GM21529 (cell line): Measurements from ENCODE around the gene SERGEF.

Experiments used
- ATAC-seq: cut with Tn5 transposase; IDR thresholded peaks from one replicate; pipeline ENCODE4 v1.9.1; 2021; ENCODE audit not compliant: unreplicated experiment

Gene SERGEF

DNA sequence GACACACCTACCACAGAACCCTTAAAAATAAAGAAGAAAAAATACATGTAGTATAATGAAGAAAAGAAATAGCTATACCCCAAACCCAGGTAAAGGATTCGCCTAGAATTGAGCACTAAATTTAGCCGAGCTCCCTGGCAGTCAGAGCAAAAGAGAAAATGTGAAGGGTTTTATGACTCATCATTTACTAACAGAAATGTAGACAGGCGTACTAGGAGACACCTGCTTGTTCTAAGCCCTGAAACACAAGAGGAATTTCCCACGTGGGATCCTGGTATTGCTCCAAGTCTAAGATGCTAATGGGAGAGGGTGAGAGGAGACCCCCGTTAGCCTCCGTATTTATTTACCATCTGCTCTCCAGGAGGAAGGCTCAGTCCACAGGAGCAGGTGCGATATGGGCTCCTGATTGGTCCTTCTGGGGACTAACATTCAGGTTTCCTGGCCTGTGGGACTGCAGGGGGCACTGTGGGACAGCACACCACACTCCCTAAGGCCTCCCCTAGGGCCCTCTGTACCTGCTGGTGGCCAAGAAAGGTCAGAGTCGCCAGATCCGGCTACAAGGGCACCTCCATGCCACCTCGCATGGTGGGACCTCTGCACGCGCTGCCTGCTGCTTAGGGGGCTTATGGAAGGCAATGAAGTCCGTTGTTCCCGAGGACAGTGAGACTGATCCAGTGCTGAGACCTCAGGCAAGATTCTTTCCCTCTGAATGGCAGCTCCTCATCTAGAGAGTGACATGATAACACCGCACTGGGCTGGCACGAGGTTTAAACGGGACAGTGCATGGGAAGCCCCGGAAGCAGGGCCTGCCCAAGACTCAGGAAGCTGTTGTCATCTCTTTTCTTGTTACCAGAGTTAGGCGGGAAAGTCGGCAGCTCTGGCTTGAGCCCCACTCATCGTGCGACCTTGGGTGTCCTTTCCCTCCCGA, 252.5 kb downstream of the SERGEF start:
- peak; percentile 77 for ATAC-seq

GRCh38 chr11:17755891-17756290, 257.0 kb downstream of the SERGEF start:
- no peak for ATAC-seq

GRCh38 chr11:17753641-17754040, 259.2 kb downstream of the SERGEF start:
- ATAC-seq = no peak

GRCh38 chr11:17753153-17753552, 259.7 kb downstream of the SERGEF start:
- no peak for ATAC-seq

DNA sequence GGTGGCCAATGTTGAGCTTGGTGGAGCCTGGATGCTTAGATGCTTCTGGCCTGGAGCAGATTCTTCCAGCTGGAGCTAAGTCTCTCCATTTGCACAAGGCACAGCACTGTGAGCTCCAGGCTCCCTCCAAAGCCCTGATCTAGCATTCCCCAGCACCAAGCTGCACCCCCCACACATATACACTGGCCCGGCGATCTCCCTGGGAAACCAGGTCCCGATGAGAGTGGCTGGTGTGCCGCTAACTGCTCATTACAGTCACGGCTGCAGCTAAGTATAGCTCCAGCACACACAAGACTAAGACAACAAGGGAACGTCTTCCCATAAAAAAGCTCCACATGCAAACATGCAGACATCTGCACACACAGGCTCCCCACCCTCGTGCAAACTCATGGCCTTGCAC, 260.7 kb downstream of the SERGEF start:
- no peak for ATAC-seq

DNA sequence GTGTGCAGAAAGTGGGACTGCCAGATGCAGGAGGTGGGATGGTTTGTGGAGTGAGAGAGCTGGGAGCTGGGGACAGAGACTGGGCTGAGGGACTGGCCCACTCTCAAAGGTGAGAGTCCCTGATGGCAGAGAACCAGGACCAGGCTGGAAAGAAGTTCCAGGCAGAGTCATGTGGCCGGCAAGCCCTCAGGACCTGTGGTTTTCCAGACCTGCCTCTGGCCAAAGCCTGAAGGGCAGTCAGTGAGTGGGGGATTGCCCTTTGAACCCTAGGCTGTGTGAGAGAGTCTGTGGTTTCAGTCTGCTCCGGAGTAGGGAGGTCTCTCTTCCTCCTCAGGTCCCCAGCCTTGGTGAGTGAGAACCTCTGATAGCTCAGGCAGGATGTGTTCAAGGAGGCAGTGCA, 261.3 kb downstream of the SERGEF start:
- ATAC-seq = no peak

GRCh38 chr11:17750801-17751165, 262.1 kb downstream of the SERGEF start:
- no peak for ATAC-seq

DNA sequence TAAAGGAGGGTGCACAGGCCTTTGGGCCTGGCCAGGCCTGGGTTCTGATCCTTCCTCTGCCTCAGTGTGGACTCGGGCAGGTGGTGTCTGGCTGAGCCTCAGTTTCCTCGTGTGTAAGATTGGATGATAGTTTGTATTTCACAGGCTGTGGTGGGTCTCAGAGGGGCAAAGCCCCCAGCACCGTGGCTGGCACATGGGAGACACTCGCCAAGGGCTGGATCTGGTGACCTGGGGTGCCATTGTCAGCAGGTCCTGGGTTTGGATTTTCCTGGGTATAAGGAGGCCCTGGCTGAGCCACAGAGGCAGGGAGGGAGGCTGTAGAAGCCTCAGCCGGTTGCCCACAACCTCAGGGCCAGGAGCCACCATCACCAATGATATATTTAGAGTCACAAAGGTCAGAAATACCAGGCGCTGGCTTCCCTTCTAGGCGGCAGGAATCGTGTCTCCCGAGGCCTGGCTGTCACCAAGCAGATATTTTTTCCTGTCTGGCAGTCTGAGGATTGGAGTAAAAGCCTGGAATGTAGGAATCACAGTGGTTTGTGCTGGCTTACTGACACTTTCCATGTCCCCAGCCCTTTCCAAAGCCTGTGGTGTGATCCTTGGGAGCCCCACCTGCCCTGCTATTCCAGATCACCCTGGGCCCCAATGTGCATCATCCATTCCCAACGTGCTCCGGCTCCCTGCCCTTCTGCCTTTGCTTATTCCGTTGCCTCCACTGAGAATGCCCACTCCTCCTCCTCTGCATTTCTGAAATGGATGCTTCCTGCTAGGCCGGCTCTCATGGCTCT, 262.6 kb downstream of the SERGEF start:
- ATAC-seq = no peak

GRCh38 chr11:17748761-17749721, 263.8 kb downstream of the SERGEF start:
- no peak for ATAC-seq

- ATAC-seq = no peak
Observed at GRCh38 chr11:17748044-17748443, 264.8 kb downstream of the SERGEF start.

- no peak for ATAC-seq
Observed at GRCh38 chr11:17747131-17747955, 265.5 kb downstream of the SERGEF start.

DNA sequence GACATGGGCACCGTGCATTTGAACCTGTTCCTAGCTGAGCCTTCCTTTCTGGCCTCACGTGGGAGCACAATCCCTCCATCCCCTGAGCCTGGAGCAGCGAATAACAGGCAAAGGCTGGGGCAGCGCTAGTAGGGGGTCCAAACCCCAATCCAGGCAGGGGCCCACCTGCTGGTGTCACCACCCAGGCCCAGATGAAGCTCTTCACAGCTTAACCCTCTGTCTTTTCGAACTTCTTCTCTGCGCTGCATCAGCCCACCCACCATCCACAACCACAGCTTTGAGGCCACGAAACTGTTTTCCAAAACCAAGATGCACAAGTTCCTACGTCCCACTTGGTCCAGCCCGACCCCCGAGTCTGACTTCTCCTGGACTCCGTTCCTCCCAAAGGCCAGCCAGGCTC, 266.8 kb downstream of the SERGEF start:
- no peak for ATAC-seq

DNA sequence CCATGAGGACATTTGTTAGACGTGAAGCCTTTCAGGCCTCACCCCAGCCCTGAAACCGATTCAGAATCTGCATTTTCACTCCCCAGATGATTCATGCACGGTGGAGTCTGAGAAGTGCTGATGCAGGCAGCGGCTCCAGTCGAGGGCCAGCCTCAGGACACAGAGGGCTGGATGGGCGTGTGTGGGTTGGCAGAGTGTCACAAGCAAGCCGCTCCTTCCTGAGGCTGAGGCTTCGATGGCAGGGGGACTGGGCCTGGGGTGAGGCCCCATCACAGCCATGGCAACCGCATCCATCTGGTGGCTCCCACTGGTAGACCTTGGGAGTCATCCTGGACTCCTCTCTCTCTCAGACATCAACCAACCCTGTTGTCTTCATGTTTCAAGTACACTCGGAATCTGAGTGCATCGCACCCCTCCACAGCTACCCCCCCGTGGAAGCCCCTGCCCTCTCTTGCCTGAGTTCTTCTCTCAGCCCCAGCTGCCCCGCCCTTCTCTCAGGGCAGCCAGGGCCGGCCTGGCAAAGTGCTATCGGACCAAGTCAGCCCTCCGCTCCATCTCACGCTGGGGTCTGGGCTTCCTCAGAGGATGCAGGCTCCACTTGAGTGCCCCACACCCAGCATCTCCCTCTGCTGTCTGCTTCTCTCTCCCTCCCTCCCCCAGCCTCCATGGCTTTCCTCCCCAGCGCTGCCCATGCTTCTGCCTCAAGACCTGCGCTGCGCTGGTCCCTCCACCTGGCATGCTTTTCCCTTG, 267.6 kb downstream of the SERGEF start:
- no peak for ATAC-seq

DNA sequence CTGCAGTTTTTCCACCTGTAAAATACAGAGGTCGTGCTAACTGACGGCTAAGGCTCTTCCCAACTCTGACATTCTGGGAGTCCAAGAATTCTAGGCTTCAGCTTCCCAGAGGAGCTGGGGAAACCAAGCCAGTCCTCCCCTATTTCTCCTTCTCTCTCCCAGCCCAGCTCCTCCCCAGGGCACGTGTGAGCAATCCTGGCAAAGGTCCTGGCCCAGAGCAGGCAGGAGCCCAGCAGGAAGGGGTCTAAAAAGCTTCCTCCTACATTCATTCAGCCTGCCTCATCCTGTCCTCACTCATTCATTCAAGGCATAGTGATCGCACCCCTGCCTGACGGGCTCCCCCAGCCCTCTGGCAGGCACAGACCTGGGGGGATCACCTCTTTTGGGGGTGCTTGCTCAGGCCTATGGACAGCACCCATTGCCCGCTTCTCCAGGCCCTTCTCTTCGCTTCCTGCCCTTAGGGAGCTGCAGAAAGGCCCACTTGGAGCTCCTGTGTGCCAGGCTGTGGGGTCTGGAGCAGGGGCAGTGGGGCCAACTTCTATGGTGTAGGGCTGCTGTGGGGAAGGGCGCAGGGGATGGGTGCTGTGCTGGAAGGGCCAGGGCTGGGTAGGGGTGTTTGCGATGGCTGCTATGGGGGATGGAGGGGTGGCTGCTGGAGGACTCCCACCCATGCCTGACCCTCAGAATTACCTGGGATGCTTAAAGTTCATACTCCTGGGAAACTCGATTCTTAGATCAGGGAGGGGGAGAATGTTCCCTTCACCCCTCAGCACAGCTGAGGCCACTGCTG, 268.5 kb downstream of the SERGEF start:
- ATAC-seq = no peak

GRCh38 chr11:17743808-17744119, 269.1 kb downstream of the SERGEF start:
- no peak for ATAC-seq

GRCh38 chr11:17743026-17743807, 269.6 kb downstream of the SERGEF start:
- ATAC-seq = no peak

DNA sequence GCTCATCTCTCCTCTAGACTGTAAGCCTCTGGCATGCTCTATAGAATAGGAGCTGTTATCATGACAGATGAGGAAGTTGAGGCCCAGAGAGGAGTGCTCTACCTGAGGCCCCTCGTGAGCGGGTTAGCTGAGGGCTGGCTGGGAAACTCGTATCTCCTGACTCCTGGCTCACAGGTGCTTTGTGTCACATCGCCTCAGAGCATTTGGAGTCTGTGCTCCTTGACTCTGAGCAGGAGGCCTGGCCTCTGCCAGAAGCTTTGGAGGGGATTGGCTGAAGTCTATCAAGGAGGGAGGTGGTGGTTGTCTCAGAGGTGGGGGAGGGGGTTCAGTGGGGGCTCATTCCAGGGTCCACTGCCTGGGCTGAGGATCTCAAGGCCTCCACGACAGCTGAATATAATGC, 270.8 kb downstream of the SERGEF start:
- no peak for ATAC-seq

DNA sequence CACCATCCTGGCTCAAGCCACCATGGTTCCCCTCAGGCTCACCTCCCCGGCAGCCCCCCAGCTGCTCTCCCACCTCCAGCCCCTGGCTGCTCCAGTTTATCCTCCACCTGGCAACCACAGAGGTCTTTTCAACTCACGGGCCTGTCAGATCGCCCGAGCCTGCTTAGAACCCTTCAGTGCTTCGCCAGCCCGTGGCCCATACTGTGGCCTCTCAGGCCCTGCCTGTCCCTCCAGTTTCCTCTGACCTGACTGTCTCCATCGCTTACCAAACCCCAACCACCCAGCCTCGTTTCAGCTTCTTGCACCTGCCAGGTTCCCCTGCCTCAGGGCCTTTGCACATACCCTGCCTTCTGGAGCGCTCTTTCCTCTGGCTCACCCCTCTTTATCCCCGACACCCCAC, 271.4 kb downstream of the SERGEF start:
- no peak for ATAC-seq
